PFSK-1 (cell line): ENCODE data around the gene RARA.

Source experiments
- POLR2AphosphoS5 ChIP-seq: IDR thresholded peaks from 2 replicates; pipeline ENCODE4 v1.6.1; 2012; ENCODE audit warnings: low read depth, mild to moderate bottlenecking, control low read depth, low read length, moderate library complexity
- SIN3A ChIP-seq: IDR thresholded peaks from 2 replicates; pipeline ENCODE4 v1.6.1; 2012; ENCODE audit warnings: mild to moderate bottlenecking, low read length, moderate library complexity, borderline replicate concordance; ENCODE audit not compliant: insufficient read depth
- TAF1 ChIP-seq: IDR thresholded peaks from 2 replicates; pipeline ENCODE4 v1.6.1; 2012; ENCODE audit warnings: low read length, control low read depth, borderline replicate concordance; ENCODE audit not compliant: insufficient read depth

DNA sequence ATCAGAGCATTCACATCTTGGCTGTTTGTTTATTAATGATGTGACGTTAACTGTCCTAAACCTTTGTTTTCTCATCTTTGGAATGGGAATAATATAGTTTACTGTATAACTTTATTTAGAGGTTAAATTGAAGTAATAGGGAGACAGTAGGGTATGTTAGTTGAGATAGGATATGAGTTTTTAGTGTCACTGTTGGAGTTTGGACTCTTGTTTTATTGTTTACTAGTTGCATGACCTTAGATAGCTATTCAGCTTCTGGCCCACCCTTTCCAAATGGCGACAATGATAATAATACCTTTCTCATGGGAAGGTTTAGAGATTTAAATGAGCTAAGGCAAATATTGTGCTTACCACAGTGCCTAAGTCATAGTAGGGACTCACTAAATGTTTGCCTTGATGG lies 49.5 kb upstream of the RARA start:
- TF ChIP-seq TAF1 (no peak), POLR2AphosphoS5 (no peak), SIN3A (no peak)
